GM21447 (cell line): ENCODE results near the gene TMEM255B.
"Not testable (repeated sequence)": the region's sequence is repeated elsewhere in the genome, so short reads cannot be mapped to it uniquely, and the experiment has no call there.

ENCODE experiments used
- ATAC-seq: cut with Tn5 transposase; IDR thresholded peaks from one replicate; pipeline ENCODE4 v1.9.1; 2021; ENCODE audit not compliant: unreplicated experiment

The TMEM255B gene

GRCh38 chr13:113734099-113734825, 24.8 kb upstream of the TMEM255B start:
- no peak for ATAC-seq

- no peak for ATAC-seq
Measured at GRCh38 chr13:113734826-113735125, 24.2 kb upstream of the TMEM255B start.

- no peak for ATAC-seq
Measured at GRCh38 chr13:113735194-113735593, 23.8 kb upstream of the TMEM255B start.

GRCh38 chr13:113735750-113736149, 23.3 kb upstream of the TMEM255B start:
- ATAC-seq = no peak

GRCh38 chr13:113736258-113736731, 22.7 kb upstream of the TMEM255B start:
- ATAC-seq = no peak

GRCh38 chr13:113737803-113738202, 21.2 kb upstream of the TMEM255B start:
- no peak for ATAC-seq

GRCh38 chr13:113739527-113740285, 19.3 kb upstream of the TMEM255B start:
- ATAC-seq = no peak

- ATAC-seq = no peak
Measured at GRCh38 chr13:113740286-113740556, 18.8 kb upstream of the TMEM255B start.

GRCh38 chr13:113740661-113741060, 18.4 kb upstream of the TMEM255B start:
- ATAC-seq = no peak

GRCh38 chr13:113741191-113741668, 17.8 kb upstream of the TMEM255B start:
- no peak for ATAC-seq

- ATAC-seq = no peak
Measured at GRCh38 chr13:113742000-113742441, 17.0 kb upstream of the TMEM255B start.

- ATAC-seq = no peak
Measured at GRCh38 chr13:113742445-113743120, 16.4 kb upstream of the TMEM255B start.

- no peak for ATAC-seq
Measured at GRCh38 chr13:113743366-113744195, 15.4 kb upstream of the TMEM255B start.

- ATAC-seq = no peak
Measured at GRCh38 chr13:113744197-113745000, 14.6 kb upstream of the TMEM255B start.

GRCh38 chr13:113745059-113745458, 14.0 kb upstream of the TMEM255B start:
- ATAC-seq = no peak

- ATAC-seq = not testable (repeated sequence)
Measured at GRCh38 chr13:113745500-113746142, 13.4 kb upstream of the TMEM255B start.

- no peak for ATAC-seq
Measured at GRCh38 chr13:113746143-113746525, 12.9 kb upstream of the TMEM255B start.

GRCh38 chr13:113746671-113747070, 12.4 kb upstream of the TMEM255B start:
- ATAC-seq = no peak

GRCh38 chr13:113747291-113747833, 11.7 kb upstream of the TMEM255B start:
- ATAC-seq = no peak
